Fibroblast of skin of left quadriceps (primary cell): ENCODE measurements around the gene DBR1.
"Not testable (repeated sequence)": the region's sequence is repeated elsewhere in the genome, so short reads cannot be mapped to it uniquely, and the experiment has no call there.

Experiments used
- DNase-seq, 2 experiments: peaks; one replicate each; pipeline ENCODE4 v3.0.0-alpha.2; 2013; ENCODE audit warnings: low read depth in 2 of 2

DBR1 gene

DNA sequence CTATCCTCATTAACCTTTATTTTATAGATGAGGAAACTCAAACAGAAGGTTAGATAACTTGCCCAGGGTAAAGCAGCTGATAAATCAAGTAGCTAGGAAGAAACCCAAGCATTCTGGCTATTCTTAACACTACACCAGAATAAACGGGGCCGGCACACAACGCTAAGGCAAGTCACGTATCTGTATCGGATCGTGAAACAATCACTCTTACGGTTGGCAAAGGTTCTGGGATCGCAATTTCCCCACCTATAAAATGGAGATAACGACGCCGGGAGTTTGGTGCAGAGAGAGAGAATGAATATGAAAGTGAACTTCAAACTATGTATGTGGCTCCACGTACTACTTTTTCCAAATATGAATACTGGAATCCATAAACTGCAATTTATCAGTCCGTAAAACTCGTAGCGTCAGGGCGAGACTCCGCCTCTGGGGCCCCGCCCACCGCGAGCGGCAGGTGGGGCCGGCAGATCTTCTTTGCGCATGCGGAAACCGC, 12.1 kb upstream of the DBR1 start:
- peak; percentile 69 to 70 for DNase-seq

DNA sequence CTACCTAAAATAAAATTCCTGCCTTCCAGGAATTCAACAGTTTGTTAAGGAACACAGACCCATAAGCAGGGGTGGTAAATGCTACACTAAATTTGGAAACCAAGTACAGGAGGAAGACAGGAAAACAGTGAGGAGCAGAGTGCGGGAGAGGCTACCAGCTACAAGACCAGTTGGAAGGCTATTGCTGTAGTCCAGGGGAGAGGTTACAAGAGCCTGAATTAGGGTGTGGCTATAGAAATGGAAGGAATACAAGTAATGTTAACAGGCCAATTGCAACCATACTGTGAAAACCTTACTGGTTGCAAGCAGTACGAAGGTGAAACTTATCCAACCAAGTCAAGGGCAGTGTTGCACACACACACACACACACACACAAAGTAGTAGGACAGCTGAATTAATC, 11.5 kb upstream of the DBR1 start:
- no peak for DNase-seq

DNA sequence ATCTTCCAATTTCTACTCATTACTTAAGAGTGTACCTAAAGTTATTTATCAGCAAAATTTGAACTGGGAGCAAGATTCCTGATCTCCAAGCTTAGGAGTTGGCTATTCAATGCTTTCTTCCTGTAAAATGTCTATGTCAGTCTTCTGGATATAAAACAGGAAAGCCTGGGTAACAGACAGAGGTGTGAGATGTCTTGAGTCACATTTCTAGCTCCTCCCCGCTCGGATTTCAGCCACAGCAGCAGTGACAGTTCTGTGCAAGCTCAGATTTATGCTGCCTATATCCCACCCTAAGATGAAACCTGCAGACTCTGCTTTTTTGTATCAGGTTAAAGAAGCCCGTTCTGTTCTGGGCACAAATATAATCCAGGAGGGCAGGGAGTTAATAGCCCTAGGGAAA, 10.3 kb upstream of the DBR1 start:
- DNase-seq = no peak

DNA sequence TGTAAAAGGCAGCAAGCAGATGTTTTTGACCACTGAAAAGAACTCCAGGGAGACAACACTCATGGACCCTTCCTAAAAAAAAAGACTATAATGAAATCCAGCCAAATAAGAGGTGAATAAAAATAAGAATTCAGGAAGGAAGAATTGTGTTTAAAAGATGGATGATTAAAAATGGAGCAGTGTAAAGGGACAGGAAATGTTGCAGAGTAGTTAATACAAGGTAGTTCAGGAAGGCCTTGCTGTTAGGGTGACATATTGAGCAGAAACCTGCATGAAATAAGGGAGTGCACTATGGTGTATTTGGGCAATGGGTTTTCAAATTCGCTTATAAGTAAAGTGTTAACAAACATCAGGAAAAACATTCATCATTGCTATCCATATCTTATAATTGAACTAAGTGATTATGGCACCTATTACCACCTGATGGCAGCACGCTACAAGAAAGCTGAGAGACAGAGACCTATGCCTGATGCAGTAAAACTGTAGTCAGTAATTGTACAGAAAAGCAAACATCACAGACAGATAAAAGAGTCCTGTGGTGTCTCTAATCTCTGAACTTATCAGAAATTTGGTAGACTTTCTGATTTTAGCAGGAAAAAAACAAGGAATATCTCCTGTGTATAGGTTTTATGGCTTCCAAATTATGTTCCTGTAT, 5.8 kb upstream of the DBR1 start:
- DNase-seq = no peak

DNA sequence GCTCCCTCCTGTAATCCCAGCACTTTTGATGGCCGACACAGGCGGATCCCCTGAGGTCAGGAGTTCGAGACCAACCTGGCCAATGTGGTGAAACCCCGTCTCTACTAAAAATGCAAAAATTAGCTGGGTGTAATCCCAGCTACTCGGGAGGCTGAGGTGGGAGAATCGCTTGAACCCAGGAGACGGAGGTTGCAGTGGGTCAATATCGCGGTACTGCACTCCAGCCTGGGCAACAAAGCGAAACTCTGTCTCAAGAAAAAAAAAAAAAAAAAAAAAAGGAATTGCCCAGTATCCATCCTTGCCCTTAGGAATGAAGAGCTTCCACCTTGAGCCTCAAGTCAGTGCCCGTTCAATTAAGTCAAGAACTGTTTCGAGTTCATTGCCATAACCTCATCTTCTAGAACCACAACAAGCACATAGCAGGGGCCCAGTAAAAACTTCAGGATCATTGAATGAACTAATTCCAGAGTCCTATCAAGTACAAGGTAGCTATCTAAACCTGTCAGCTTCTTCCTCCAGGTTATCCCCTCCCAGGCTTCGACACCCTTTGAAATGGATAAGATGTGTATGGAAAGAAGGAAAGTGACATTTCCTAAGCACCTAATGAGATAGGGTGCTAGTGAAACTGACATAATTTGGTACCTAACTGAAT, 826 bp downstream of the DBR1 start:
- no peak for DNase-seq

DNA sequence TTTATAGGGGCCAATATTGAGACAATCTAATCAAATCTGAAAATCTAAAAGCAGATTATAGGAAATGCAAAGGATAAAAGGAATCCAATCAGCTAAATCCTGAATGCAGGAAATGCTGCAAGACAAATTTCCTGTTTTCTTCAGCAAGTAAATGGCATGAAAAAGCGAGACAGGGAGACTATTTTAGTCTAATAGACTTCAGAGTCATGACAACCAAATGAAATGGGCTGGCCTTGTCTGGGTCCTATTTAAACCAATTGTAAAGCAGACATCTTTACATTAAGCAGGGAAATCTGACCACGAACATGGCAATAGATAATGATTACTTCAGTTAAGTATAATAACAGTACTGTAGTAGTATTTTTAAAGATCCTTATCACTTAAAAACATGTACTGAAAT, 2.1 kb downstream of the DBR1 start:
- DNase-seq = no peak

DNA sequence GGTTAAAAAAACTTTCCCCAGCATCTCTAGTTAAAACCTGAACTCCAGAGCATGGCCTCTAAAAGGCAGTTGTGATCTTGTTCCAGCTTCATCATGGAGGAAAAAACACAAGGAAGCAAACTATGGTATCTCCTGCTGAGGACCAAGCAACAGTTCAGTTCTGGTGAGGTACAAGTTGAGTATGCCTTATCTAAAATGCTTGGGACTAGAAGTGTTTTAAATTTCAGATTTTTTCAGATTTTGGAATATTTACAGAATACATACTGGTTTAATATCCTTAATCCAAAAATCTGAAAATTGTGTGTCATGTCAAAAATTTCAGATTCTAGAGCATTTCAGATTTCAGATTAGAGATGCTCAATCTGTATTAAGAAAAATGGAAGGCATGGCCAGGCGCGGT, 9.7 kb downstream of the DBR1 start:
- DNase-seq = no peak

DNA sequence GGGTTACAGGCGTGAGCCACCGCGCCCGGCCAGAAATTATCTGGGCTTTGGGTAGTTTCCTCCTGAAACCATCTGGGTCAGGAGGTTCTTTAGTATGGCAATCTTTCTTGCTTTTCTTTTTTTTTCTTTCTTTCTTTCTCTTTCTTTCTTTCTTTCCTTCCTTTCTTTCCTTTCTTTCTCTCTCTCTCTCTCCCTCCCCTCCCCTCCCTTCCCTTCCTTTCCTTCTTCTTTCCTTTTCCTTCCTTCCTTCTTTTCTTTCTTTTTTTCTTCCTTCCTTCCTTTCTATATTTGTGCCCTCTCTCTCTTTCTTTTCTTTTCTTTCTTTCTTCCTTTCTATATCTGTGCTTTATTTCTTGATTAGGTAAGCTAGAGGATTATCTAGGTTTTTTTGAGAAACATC, 17.0 kb downstream of the DBR1 start:
- no peak for DNase-seq

DNA sequence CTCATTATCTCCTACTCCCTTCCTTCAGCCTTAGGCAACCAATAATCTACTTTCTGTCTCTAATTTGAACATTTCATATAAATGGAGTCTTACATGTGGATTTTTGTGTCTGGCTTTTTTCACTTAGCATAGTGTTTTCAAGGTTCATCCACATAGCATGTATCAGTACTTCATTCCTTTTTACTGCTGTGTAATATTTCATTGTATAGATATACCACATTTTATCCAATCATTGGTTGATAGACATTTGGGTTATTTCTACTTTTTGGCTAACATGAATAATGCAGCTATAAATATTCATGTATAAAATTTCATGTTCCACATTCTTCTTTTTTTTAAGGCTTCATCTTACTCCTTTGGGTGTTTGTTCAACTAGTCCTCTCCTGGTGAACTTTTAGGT, 20.2 kb downstream of the DBR1 start:
- no peak for DNase-seq

DNA sequence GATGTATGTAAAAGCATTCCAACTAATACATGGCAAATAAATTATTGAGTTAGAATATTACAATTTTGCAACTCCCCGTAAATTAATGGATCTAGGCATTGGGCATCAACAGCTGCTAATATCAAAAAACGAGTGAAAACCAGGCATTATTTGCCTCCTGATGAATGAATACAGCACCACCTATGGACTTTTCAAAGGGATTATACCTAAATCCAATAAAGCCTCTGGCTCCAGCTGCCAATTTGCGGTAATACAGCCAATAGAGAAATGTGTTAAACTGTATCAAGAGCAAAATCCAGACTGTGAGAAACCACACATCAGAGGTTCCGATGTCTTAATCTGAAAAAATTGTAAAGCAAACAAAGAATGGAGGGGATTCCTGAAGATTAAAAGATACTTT, 26.2 kb downstream of the DBR1 start:
- DNase-seq = no peak

DNA sequence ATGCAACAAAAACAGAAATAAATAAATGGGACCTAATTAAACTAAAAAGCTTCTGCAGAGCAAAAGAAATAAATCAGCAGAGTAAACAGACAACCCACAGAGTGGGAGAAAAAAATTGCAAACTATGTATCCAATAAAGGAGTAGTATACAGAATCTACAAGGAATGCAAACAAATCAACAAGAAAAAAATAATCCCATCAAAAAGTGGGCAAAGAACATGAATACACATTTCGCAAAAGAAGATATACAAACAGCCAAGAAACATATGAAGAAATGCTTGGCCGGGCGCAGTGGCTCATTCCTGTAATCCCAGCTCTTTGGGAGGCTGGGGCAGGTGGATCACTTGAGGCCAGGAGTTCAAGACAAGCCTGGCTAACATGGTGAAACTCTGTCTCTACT, 32.5 kb downstream of the DBR1 start:
- DNase-seq = not testable (repeated sequence)

DNA sequence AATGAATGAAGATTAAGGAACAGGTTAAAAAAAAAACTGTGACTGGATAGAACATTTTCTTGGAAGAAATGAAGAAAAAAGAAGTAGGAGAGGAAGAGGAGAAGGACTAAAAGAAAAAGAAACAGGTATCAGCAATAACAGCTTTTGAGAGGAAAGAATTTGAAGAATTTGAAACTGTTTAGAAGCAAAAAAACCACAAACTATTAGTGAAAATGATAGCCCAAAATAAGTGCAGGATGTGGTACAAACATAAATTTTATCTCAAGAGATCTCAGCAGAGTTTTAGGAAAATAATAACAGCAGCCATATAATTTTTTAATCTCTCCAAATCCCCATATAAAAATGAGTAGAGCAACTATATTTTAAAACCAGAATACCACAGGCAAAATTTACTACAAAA, 33.8 kb downstream of the DBR1 start:
- no peak for DNase-seq

DNA sequence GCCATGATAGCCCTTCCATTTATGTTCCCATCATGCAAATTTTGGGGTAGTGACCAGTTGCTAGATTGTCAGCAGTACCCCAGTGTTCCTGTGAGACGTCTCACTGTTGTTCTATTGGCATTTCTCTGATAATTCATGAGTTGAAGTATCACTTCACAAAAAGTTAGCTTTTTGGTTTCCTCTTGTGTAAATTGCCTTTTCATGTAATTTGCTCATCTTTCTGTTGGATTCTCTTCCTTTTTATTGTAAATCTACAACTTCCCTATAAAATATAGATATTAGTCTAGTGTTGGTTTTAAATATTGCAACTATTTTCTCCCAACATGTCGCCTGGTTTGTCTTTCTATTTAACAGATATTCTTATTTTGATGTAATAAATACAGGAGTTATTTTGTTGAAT, 35.0 kb downstream of the DBR1 start:
- DNase-seq = no peak

DNA sequence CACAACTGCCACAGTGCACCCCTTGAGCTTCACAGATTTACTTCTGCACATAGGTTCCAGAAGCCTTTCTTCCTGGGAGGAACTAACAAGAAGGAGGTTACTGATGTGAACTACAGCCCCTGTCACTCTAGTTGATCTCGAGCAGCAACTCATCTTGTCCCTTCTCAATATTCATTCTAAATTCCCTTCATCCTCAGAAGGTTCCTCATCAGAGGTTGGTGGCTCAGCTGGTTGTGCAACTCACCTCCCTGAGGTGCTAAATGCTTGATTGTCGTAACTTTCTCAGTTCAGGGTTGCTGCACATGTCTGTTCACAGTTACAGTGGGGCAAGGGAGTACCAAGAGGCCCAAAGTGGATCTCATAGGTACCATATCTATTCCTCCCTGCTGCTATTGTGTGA, 36.9 kb downstream of the DBR1 start:
- no peak for DNase-seq

DNA sequence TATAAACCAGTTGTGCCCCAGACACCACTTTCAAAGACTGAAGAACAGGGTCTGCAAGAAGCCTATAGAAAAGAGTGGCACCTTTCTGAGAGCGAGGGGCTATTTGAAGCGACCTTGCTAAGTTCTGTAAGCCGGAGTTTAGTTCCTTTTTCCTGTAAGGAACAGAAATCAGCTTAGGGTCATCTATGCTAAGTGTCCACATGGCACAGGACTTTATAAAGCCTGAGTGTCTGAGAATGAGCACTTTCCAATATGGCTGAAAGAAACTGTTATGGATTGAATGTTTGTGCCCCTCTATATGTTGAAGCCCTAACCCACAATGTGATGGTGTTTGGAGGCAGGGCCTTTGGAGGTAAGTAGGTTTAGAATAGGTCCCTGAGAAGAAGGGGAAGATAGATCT, 38.5 kb downstream of the DBR1 start:
- DNase-seq = no peak

DNA sequence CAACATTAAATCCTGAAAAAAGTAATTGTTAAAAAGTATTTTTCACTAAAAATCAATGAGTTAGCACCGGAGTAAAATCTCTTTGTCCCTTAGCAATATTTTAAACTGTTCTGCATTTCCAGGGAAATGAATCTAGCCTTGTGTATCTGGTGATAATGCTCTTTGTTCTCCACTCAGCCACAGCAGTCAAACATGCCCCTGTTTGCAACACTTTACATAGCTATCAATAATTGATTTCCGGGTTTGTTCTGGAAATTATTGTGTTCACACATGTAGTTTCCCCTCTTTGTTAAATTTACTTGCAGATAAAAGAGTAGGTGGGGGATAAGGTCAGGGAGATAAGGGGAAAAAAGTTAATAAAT, 38.9 kb downstream of the DBR1 start:
- no peak for DNase-seq

DNA sequence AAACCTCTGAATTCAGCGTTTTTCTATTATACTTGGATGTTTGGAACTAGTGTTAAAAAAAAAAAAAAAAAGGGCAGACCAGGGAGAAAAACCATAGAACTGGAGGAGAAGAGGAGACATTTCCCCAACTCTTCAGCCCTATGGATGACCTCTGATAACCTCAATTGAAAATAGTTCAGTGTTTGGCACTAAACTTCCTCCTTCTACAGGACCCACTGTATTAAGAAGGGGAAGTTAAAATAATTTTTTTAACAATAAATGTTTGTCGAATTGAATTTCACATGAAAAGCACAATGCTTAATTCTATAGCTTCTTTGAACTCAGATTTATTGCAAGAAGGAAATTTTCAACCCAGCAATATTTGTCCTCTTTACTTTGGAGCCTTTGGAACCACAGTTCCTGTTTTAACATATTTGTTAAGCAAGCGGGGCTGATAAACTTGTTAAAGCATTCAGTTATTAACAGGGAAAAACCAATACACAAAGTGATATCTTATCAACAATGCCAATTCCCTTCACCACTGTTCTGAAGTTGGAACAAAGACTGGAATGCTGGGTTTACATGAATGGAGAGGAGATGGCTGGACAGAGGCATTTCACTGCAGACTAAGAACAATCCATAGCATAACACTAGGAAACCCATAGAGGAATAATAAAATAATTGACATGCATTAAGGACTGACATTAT, 39.4 kb downstream of the DBR1 start:
- DNase-seq = no peak

DNA sequence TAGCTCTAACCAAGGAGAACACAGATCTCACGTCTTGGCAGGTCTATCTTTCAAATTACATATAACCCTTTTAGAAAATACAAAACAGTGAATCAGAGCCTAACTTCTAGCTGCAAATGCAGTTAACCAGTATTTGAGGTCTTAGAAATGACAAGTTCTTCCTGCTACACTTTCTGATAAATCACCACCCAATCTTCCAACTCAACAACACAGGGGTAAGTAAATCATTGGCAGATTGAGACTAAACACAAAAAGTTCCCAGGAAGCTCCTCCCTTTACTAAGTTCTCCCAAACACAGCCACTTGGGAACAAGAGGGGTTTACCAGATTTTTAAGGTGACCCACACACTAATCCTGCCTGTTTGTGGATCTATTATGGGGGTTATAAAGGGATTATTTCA, 42.5 kb downstream of the DBR1 start, which contains the start of gene A4GNT:
A4GNT (minus strand) TSS at position 152 of the 400 bp plus-strand sequence. CDS start 1,134 bp downstream, outside the sequence.
- no peak for DNase-seq

DNA sequence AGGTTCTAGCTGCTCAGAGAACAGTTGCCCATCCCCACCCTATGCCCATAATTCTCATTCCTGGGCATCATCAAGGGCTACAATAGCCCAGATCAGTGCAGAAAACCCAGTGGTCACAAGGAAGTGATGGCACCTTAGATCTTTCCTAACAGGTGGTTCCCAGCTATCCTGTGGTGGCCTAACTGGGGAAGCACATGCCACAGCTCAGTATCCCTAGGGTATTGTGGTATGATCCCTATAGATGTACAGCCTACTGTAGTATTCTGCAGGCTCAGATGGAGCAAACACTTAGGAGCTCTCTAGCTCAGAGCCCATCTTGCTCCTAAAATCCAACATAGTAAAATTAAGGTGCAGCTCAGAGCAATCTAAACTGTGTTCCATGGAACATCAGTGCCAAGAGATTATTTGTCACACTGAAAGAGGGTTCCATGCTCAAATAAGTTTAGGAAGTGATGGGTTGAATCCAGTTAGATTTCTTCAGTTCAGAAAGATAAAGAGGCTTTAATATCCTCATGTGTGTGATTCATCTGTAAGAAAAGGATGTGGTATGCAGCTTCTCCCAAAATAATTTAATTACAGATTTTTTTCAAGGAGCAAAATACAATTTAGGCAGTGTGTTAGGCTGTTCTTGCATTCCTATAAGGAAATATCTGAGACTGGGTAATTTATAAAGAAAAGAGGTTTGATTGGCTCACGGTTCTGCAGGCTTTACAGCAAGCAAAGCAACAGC, 46.9 kb downstream of the DBR1 start:
- DNase-seq = no peak

DNA sequence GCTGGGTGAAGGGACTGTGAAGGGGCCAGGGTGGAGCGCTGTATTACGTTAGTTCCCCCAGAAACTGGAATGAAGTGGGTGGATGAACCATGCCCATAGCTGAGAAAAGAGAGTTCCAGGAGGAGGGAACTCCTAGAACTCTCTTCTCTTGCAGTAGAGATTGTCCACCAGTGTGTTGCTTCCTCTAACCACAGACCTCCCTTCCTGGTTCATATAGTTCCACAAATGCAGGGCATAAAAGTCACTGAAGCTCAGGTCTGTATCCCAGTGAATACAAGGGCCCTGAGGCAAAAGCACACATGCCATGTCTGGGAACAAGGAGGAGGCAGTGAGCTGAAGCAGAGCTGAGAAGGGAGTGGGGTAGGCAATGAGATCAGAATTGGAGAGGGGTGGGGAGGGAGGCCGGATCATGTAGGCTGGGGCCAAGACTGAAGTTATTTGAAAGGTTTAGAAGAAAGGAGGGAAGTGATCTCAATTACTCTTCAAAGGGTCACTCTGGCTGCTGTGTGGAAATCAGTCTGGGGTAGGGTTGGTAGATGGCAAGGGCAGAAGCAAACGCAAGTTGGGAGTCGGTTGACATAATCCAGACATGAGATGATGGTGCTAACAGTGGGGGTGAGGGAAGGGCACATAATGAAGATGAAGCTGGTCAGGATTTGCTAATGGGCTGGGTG, 49.0 kb downstream of the DBR1 start:
- no peak for DNase-seq

DNA sequence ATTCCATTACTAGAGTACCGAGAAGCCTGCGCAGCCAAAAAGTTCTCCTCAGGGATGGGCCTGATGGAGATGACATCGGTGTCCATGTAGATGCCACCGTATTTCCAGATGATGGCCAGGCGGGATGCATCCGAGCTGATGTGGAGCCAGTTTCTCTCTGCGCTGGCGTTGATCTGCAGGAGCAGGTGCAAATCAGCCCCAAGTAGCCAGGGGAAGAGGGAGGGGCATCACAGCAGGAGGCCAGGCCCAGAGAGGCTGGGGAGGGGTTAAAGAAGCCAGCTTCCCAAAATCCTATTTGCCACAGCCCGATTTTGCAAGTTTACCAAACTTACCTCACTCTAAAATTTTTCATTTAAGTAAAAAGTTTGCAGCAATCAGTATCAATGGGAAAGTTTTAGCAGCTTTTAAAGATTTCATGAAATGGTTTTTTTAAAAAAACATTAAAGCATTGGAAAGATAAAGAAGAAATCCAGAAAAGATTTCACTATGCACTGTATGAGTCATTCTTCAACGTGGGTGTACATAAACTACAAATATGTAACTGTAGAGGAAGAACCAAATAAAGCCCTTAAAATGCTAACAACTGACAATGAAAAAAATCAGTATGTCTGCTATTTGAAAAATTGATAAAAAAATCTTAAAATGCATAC, 49.9 kb downstream of the DBR1 start:
- no peak for DNase-seq
